HG03103 (cell line): ENCODE measurements around the gene ROR2.

Source experiments
- ATAC-seq: cut with Tn5 transposase; IDR thresholded peaks from one replicate; pipeline ENCODE4 v1.9.1; 2021; ENCODE audit warnings: low read depth; ENCODE audit not compliant: unreplicated experiment

Gene ROR2

DNA sequence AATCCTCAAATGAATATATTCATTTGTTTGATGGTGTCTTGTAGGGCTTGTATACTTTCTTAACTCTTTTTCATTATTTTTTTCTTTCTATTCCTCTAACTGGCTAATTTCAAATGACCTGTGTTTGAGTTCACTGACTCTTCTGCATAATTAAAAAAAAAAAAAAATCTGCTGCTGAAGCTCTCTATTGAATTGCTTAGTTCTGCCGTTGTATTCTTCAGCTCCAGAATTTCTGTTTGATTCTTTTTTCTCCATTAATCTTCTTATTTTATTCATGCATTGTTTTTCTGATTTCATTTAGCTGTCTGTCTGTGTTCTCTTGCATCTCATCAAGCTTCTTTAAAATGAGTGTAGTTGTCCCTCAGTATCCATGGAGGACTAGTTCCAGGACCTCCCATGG lies 244.6 kb downstream of the ROR2 start:
- ATAC-seq: no peak

DNA sequence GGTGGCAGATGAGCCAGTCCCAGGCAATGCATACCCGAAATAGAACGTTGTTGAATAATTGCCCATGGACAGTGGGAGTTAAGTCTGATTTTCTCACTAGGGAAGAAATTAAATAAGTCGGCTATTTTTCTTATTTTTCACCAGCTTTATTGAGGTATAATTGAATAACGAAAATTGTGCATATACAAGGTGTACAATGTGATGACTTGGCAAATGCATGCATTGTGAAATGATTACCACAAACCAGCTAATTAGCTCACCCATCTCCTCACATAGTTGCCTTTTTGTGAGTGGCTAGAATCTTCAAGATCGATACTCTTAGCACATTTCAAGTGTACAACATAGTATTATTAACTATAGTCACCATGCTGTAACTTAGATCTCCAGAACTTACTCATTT lies 249.6 kb downstream of the ROR2 start:
- ATAC-seq: no peak

DNA sequence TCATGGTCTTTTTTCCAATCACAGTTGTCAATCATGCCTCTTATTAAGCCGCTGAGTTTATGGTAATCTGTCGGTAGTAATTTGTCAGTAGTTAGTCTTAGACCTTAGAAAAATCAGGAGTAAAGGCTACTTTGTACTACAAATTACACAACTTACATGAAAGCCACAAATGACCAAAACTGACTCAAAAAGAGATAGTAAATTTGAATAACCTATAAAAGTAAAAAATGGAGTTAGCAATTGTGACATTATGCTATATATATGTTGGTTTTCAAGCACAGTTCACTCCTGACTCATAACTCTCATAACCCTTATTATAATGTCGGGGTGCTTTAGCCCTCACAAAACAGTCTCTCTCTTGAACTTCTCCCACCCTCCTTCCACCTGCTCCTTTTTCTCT lies 251.8 kb downstream of the ROR2 start:
- no peak for ATAC-seq

DNA sequence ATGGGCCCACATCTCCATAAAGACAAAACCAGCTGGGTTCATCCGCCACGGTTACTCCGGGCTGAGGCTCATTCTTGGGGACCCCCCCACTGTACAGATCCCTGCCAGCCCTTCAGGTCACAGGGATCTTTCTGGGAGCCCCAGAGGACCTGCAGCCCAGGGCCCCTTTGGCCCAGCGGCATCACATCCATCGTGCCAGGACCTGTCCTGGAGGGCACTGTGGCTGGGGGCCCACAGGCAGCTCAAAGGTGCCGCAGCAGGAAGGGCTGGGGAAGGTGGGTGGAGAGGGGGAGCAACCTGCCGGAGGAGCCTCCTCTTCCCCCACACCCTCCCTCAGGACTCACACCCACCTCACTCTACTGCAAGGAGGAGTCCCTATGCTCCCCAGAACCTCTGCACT lies 252.8 kb downstream of the ROR2 start:
- ATAC-seq: no peak

DNA sequence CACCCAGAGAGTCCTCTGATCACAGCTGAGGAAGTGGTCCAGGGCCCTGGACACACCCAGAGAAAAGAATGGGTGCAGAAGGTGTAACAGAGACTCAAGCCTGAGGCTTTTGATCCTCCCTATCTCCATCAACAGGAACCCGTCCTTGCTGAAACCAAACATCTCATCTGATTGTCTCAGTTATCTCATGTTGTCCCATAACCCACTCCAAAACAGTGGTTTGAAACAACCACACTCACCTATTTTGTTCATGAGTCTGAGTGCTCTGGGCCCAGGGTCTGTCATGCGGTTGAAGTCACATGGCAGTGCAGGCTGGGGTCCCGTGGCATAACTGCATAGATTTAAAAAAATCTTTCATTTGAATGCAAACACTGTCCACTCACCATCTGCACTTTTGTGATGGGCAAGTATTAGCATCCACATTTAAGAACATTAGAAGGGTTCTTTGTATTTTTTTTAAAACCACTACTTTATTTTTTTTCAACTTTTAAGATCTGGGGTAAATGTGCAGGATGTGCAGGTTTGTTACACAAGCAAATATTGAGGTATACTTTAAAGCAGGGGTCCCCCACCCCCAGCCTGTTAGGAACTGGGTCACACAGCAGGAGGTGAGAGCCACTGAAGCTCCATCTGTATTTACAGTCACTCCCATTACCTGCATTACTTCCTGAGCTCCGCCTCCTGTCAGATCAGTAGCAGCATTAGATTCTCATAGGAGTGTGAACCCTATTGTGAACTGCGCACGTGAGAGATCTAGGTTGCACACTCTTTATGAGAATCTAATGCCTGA lies 255.8 kb downstream of the ROR2 start:
- no peak for ATAC-seq

DNA sequence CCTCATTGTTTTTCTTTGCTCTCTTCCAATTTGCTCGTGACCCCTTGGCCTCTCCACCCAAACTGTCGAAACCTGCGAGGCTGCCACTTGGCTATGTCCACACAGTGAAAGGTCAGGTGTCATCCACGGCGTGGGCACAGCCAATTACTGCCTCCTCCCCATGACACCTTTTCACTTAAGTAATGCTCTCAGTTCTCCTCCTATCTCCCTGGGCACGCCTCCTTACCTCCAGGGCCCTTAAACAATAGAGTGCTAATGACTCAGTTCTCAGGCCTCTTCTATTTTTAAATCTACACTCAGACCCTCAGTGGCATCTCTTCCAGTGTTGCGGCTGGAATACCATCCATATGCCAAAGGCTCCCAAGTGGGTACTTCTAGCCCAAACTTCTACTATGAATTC lies 256.8 kb downstream of the ROR2 start:
- no peak for ATAC-seq

DNA sequence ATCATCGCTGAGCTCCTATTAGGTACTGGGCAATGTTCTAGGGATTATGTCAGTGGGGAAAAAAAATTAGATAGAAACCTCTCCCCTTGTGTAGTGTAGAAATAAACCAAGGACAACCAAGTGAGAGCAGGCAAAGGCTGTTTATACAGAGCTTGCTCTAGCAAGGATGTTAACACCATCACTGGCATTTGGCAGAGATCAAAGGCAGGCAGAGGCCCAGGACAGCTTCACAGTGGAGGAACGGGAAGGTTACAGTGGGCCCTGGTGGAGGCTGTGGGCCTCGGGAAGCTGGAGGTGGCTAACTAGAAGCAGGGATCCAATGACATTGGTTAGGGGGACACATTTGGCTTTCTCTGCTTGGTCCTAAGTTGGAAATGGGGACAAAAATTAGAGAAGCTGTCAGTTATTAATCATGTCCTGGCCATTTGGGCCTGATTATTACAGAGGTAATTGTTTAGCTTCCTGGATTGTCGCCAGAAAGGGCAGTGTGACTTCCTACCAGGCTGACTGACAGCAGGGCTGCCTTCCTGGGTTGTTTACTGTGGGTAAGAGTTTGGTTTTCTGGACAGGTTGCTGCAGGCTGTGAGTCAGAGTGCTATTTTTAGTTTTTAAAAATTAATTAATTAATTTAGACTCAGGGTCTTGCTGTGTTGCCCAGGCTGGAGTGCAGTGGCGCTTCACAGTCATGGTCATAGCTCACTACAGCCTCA lies 259.3 kb downstream of the ROR2 start:
- ATAC-seq: no peak

DNA sequence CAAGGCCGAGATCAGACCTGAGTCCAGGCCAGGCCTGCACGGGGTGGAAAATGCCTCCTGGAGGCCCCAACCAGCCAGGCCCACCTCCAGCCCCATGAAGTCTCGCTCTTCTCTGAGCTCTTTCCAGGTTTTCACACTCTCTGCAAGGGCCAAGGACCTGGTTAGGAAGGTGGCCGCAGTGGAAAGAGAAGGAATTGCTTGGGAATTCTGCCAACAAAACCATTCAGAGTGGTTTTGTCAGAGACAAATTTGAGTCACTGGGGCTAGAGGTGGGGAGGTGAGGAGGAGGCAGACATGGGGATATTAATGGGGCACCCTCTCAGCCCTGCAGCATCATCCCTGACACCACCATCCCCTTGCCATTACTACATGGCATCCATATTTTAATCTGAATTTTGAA lies 261.0 kb downstream of the ROR2 start:
- no peak for ATAC-seq

DNA sequence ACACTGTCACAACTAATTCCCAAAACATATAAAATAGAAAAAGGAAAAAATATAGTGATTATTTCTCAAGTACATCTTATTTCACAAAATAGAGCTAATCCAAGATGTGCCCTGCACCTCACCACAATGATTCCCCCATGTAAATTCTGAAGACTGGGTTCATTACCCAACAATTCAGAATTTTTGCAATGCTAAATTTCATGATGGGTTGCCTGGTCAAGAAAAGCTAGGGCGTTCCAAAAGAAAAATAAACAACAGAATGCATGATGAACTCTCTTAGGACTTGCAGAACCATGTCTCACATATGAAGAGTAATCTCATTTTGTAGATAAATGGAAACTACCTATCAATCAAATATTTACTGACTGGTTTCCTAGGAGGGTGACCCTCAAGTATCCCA lies 266.8 kb downstream of the ROR2 start:
- ATAC-seq: no peak

DNA sequence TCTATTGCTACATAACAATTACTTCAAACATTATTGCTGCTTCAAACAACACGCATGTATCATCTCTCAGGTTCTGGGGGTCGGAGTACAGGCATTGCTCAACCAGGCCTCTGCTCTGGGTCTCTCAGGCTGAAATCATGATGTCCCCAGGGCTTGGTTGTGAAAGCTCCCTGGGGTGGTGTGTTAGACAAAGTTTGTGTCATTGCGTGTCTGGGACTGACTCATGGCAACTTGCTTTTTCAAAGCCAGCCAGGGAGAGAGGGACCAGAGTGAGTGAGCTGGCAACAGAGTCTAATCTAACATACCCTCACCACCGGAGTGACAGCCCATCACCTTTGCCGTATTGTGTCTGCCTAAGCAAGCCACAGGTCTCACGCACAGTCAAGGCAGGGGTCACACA lies 267.2 kb downstream of the ROR2 start:
- no peak for ATAC-seq

DNA sequence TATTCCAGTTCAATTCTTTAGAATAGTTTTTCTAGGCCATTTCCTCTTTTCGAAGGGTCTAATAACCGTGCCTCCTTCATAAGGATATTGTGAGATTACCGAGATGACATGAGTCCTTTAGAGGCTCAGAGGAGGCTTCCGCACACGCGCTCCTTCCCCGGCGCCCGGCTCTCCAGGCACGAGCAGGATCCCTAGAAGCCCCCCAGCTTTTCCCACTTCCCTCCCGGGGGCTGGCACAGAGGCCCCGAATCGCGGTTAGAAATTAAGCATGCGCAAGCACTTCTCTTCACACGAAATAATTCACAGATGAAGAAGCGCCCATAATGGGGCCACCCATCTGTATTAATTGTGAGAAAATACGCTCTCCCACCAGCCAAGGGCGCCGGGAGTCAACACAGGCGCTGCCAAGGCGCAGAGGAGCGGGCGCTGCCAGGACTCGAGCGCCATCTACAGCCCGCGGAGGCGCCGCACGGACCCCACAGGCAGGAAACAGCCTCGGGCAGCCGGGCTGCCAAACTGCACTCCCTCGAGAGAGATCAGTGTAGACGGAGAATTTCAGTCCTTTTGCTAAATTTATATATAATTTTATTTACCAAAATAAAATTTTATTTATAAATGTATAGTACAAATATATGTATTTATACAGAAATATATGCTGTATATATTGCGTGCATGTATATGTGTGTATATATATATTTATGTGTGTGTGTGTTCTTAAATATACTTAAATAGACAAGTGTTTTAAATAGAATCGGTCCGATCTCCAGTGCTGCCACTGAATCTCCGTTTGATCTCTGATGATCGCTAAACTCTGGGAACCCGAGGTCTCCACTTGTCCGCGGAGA lies 268.3 kb downstream of the ROR2 start:
- no peak for ATAC-seq

DNA sequence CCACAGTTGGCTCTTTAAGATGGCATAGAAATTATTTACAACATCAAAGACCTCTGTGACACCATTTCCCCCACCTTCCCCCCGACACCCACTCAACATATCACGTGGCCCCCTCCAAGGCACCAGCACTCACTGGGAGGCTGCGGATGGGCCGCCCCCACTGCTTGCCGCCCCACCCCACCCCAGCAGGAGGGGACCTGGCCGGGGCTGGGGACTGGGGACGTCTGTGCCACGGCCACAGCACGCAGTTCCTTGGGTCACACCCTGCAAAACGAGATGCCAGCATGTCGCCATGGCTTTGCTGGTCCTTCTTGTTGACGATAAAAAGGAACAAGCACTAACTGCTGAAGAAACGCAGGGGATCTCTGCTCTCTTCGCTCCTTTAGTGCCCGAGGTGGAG lies 269.0 kb downstream of the ROR2 start:
- ATAC-seq: no peak

DNA sequence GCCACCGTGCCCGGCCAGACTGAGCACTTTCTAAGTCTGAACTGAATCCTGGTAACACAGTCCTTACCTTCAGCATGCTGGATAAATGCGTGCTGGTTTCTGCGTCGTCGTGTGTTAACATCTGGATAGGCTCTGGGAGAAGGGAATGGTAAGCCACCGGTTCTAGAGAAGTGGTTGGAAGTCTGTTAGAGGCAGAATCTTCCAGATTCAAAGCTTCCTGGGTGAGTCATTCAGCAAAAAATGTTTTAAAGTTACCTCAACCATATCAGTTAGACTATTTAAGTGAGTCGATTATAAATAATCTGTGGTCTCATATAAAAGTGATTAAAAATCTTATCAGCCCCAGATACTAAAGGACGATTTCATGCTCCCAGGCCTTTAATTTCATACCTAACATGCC lies 269.9 kb downstream of the ROR2 start:
- no peak for ATAC-seq

DNA sequence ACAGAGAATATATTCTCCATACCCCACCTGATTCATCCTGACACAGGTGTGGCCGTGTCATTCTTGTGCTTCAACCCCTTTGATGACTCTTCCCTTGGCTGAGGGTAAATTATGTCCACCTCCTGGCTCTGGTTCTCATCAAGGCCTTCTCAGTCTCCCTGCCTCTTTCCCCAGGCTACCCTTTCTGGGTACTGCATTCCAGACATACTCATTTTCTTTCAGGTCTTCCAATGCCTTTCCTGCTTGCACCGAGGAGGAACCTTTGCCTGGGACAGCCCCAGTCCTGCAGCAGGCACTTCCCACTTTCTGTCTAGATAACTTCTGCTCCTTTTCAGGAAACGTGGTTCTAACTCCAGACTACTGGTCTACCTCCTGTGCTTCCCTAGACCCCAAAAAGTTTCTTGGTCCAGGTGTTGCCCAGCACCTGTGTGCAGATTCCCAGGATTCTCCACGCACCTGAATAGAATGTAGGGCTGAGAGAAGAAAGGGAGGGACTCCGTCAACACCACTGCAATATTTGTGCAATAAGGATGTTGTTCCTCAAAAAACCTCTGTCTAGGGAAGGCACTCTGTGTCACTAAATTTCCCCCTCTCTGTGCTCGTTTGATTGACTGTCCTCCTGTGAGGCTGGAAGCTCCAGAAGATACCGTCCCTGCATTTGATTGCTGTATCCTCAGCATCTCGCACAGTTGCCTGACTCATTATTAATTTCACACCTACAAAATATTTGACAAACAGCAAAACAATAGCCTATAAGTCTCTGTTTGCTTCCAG lies 271.0 kb downstream of the ROR2 start:
- no peak for ATAC-seq

DNA sequence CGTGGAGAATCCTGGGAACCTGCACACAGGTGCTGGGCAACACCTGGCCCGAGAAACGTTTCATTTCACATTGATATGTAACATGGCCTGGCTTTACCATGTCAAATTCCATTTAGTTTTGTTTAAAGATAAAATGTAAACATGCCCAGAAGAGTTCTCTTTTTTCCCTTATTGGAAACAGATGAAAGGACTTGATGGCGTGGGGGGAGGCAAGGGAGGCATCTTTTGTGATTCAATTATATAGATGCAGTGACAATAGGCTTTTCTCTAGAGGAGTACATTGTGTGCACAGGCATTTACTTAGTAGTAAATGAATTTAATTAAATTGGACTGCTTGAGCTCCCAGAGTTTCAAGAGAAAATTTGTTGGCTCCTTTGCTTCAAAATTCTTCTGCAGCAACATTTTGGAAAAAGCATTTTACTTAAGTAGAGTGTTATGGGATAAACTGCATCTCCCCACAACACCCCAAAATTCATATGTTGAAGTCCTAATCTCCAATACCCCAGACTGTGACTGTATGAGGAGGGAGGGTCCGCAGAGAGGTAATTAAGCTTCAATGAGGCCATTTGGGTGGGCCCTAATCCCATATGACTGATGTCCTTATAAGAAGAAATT lies 272.1 kb downstream of the ROR2 start:
- ATAC-seq: no peak

DNA sequence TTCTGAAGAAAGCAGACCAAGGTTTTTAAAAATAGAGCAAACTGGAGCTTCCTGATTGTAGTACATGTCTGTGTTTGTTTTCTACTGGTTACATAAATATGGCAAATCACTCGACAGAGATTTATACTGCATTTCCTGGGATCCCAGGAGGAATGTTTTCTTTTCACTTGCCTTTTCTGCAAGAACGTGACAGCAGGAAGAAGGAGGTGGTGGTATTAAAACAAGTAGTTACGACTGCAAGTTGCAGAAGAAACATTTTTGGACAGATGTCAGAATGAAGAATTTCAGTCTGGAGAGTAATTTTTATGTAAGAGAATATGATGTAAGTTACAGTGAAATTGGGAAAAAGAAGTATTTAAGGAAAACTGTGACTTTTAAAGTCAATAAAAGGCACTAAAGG lies 272.7 kb downstream of the ROR2 start:
- no peak for ATAC-seq

DNA sequence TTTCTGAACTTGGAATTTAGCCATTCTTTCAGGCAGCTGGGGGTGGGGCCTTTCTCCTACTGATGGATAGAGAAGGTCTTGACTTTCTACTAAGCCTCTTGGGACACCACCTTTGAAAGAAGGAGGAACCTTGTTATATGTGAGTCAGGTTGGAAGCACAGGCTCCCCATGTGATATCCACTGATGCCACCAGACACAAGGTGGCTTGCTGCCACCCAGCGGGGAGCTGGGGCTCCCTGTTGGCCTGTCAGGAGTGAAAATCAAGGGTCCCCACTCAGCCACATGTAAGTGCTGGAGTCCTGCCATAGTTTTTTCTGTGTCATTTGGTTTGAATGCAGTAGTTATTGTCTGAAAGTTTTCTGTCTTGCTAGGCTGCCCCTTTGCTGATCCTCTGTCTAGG lies 274.0 kb downstream of the ROR2 start:
- ATAC-seq: no peak

DNA sequence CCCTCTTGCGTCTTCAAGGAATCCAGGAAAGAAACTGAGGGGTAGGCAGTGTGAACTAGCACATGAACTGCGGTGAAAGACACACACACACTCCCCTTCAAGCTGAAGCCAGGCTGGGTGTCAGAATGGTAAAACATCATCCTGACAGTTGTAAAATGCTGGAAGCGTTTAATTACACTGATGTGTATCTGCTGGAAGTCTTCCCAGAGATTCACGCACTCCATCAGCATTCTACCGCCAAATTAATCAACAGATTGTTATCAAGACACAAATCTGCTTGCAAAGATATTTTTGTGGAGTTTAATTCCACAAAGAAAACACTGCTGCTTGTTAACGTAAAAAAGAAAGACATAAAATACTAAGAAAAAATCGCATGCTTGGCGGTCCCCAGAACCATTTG lies 285.4 kb downstream of the ROR2 start:
- ATAC-seq: no peak

DNA sequence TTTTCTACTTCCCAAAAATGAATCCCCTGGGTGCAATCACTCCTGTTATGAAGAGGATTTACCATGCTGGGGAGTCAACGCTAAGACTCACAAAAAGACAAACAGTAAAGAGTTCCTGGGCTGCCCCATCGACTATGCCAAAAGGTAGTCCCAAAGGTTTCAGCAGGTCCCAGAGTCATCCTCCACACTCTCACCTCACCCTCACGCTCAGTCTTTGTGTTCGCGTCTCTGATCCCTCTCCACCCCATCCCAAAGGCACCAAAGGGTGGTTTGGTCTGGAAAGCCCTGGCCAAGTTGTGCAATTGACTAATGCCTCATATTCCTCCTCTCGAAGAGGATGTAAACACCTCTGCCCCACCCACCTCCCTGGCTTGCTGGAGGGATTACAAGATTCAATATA lies 286.2 kb downstream of the ROR2 start:
- no peak for ATAC-seq

DNA sequence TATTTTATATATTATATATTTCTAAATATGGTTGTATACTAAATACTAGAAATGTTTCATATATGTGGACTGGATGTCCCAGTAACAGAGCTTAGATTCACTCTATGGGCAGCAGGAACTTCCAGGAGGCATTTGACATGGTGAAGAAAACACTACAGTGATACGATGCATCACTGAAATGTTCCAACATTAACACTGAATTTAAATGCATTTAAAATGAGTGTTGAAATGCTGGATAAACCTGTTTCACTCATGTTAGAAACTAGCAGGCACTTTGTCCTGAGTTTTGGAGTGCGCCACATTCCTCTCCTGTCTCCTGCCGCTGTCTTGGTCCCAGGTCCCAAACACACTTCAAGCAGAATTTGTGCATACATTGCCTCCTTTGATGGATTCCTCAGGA lies 288.6 kb downstream of the ROR2 start:
- no peak for ATAC-seq
